ENCODE measurements around the gene TRIP11.

TRIP11 gene

GRCh38 chr14:91953170-91953985 is 86.5 kb downstream of the TRIP11 start:
- no peaks in the 10 kb centered on the region for H3K36me3 Mint-ChIP-seq
- H3K27ac Mint-ChIP-seq = no peak overlapping the region
- H3K9me3 Mint-ChIP-seq (ENCODE audit: low read depth) = no peaks in the 10 kb centered on the region
- H3K27me3 Mint-ChIP-seq = no peaks in the 10 kb centered on the region
- H3K4me1 Mint-ChIP-seq (ENCODE audit: low read depth) = no peaks in the 10 kb centered on the region
- H3K4me3 Mint-ChIP-seq = no peak overlapping the region

- no peak within 1 kb of the TSS for H3K27ac Mint-ChIP-seq
- H3K4me3 Mint-ChIP-seq = peak within 1 kb of the TSS; percentile 92
- H3K36me3 Mint-ChIP-seq = peaks cover 3% of the 10 kb centered on the region
- H3K9me3 Mint-ChIP-seq (ENCODE audit: low read depth) = no peaks in the 10 kb centered on the region
- peaks cover 12% of the 10 kb centered on the region for H3K4me1 Mint-ChIP-seq (ENCODE audit: low read depth)
- H3K27me3 Mint-ChIP-seq = peaks cover 12% of the 10 kb centered on the region
These were observed 92.2 kb downstream of the TRIP11 start, which contains the start of gene FBLN5 for GRCh38 chr14:91947475-91948184. TSS of gene FBLN5 (minus strand) at chr14:91947694. CDS start at chr14:91947229, 465 bp downstream.

- H3K27me3 Mint-ChIP-seq = peaks cover 12% of the 10 kb centered on the region
- H3K27ac Mint-ChIP-seq = no peak overlapping the region
- H3K9me3 Mint-ChIP-seq (ENCODE audit: low read depth) = no peaks in the 10 kb centered on the region
- H3K36me3 Mint-ChIP-seq = peaks cover 3% of the 10 kb centered on the region
- H3K4me3 Mint-ChIP-seq = peak overlapping the region; percentile 92
- H3K4me1 Mint-ChIP-seq (ENCODE audit: low read depth) = peaks cover 12% of the 10 kb centered on the region
These were observed 93.0 kb downstream of the TRIP11 start for GRCh38 chr14:91946622-91947474.

DNA sequence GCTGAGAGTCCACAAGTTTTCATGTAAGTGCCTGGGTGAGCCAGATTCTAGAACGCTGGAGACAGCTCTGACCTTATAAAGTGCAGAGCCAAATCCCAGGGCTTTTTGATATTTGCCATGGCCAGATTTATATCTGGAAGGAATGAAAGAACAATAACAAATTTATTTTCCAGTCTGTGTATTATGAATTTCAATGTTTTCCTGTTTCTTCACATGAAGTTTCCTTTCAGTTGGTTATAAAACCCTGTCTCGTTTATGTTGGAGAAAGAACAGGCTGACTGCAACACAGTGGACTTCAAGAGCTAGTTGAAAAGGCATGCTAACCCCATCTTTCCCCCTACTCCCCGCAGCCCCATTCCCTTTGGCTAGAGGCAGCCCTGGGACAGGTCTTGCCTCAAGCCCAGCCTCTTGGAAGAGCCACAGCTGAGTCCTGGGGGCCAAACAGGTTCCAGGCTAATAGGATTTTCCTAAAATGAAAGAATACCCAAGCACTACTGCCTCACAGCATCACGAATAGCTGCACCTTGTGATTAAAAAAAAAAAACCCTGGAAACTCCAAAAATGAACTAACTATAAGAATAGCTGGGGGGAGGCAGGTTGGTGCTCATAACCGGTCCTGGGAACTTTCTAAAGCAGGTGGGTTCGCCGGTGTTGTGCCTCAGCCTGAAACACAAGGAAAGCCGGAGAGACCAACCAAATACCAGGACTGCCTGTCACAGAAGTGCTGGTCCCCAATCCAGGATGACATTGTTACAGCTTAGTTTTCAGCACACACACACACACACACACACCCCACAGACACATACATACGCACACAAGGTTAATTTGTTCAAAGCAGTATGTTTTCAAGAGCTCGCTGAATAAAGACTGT is 93.9 kb downstream of the TRIP11 start:
- Mint-ChIP-seq H3K9me3 (ENCODE audit: low read depth) (no peaks in the 10 kb centered on the region), H3K27me3 (peaks cover 12% of the 10 kb centered on the region), H3K27ac (no peak overlapping the region), H3K4me1 (ENCODE audit: low read depth) (peaks cover 12% of the 10 kb centered on the region), H3K36me3 (peaks cover 3% of the 10 kb centered on the region), H3K4me3 (peak overlapping the region; percentile 92)

GRCh38 chr14:91942946-91943345 is 96.9 kb downstream of the TRIP11 start:
- H3K9me3 Mint-ChIP-seq (ENCODE audit: low read depth) = no peaks in the 10 kb centered on the region
- no peak overlapping the region for H3K4me3 Mint-ChIP-seq
- peaks cover 12% of the 10 kb centered on the region for H3K27me3 Mint-ChIP-seq
- H3K36me3 Mint-ChIP-seq = peaks cover 3% of the 10 kb centered on the region
- peaks cover 10% of the 10 kb centered on the region for H3K4me1 Mint-ChIP-seq (ENCODE audit: low read depth)
- no peak overlapping the region for H3K27ac Mint-ChIP-seq

GRCh38 chr14:91942128-91942527 is 97.7 kb downstream of the TRIP11 start:
- H3K9me3 Mint-ChIP-seq (ENCODE audit: low read depth) = no peaks in the 10 kb centered on the region
- no peak overlapping the region for H3K4me3 Mint-ChIP-seq
- peaks cover 12% of the 10 kb centered on the region for H3K27me3 Mint-ChIP-seq
- peaks cover 3% of the 10 kb centered on the region for H3K36me3 Mint-ChIP-seq
- H3K4me1 Mint-ChIP-seq (ENCODE audit: low read depth) = peaks cover 9% of the 10 kb centered on the region
- H3K27ac Mint-ChIP-seq = no peak overlapping the region

DNA sequence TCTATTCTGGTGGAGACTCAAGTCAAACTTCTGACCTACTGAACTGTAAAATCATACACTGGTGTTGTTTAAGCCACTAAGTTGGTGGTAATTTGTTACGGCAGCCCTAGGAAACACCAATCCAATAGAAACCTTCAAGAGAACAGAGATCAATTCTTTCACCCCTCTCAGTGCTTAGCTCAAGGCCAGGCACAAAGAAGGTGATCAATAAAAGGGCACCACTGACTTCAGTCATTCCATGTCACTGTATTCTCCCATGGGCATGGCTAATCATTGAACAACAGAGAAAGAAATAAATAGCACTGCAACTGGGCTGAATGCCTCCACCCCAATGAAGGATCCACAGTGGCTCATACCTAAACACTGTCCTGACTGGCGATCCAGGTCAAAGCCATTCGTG is 99.7 kb downstream of the TRIP11 start:
- H3K4me3 Mint-ChIP-seq = no peak overlapping the region
- peaks cover 3% of the 10 kb centered on the region for H3K36me3 Mint-ChIP-seq
- no peak overlapping the region for H3K27ac Mint-ChIP-seq
- no peaks in the 10 kb centered on the region for H3K9me3 Mint-ChIP-seq (ENCODE audit: low read depth)
- H3K4me1 Mint-ChIP-seq (ENCODE audit: low read depth) = peaks cover 3% of the 10 kb centered on the region
- H3K27me3 Mint-ChIP-seq = peaks cover 9% of the 10 kb centered on the region

GRCh38 chr14:91935586-91935985 is 104.3 kb downstream of the TRIP11 start:
- H3K9me3 Mint-ChIP-seq (ENCODE audit: low read depth) = no peaks in the 10 kb centered on the region
- H3K36me3 Mint-ChIP-seq = no peaks in the 10 kb centered on the region
- no peaks in the 10 kb centered on the region for H3K4me1 Mint-ChIP-seq (ENCODE audit: low read depth)
- no peak overlapping the region for H3K4me3 Mint-ChIP-seq
- H3K27ac Mint-ChIP-seq = no peak overlapping the region
- H3K27me3 Mint-ChIP-seq = no peaks in the 10 kb centered on the region

- Mint-ChIP-seq H3K36me3 (no peaks in the 10 kb centered on the region), H3K4me1 (ENCODE audit: low read depth) (no peaks in the 10 kb centered on the region), H3K27ac (no peak overlapping the region), H3K27me3 (no peaks in the 10 kb centered on the region), H3K4me3 (no peak overlapping the region), H3K9me3 (ENCODE audit: low read depth) (no peaks in the 10 kb centered on the region)
These were observed 105.1 kb downstream of the TRIP11 start for GRCh38 chr14:91934554-91935285.

GRCh38 chr14:91931478-91932088 is 108.3 kb downstream of the TRIP11 start:
- H3K4me3 Mint-ChIP-seq = no peak overlapping the region
- H3K36me3 Mint-ChIP-seq = no peaks in the 10 kb centered on the region
- H3K27ac Mint-ChIP-seq = no peak overlapping the region
- H3K27me3 Mint-ChIP-seq = no peaks in the 10 kb centered on the region
- H3K4me1 Mint-ChIP-seq (ENCODE audit: low read depth) = no peaks in the 10 kb centered on the region
- no peaks in the 10 kb centered on the region for H3K9me3 Mint-ChIP-seq (ENCODE audit: low read depth)

DNA sequence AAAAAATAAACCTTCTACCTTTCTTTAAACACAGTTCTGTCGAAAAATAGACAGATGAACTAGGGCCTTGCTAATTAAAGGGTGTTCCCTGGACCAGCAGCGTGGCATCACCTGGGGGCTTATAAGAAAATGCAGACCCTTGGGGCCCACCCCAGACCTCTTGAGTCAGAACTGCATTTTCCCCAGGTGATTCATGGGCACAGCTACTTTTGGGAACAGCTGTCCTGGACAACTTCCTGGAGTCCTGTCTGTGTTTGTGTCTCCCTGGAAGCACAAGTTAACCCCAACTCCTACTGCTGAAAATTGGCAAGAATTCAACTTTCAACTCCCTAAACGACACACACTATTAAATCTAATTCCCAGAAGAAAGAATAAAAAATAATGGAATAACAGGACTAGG is 110.2 kb downstream of the TRIP11 start:
- H3K4me3 Mint-ChIP-seq = no peak overlapping the region

DNA sequence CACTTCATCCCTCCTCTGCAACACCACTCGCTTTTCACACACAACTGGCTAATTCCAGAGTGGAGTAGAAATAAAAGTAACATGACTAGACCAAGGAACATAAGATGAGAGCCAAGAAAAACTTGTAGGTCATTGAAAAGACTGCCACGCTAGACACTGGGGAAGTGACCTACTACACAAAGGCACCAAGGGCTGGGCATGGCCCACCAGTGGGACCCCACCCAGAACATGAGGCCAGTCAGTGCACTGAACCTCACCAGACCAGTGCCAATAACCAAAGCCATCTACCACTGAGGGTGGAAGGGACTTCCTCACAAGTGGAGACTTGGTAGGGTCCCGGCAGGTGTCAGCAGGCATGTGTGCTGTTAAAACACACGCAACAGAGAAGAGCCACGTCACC is 112.1 kb downstream of the TRIP11 start:
- H3K9me3 Mint-ChIP-seq (ENCODE audit: low read depth) = no peaks in the 10 kb centered on the region
- no peak overlapping the region for H3K27ac Mint-ChIP-seq
- H3K27me3 Mint-ChIP-seq = no peaks in the 10 kb centered on the region
- H3K36me3 Mint-ChIP-seq = no peaks in the 10 kb centered on the region
- no peaks in the 10 kb centered on the region for H3K4me1 Mint-ChIP-seq (ENCODE audit: low read depth)
- H3K4me3 Mint-ChIP-seq = no peak overlapping the region

More for the DNA sequence above, 110.2 kb downstream of the TRIP11 start:
- no peak overlapping the region for H3K27ac Mint-ChIP-seq
- H3K9me3 Mint-ChIP-seq (ENCODE audit: low read depth) = no peaks in the 10 kb centered on the region
- H3K27me3 Mint-ChIP-seq = no peaks in the 10 kb centered on the region
- no peaks in the 10 kb centered on the region for H3K4me1 Mint-ChIP-seq (ENCODE audit: low read depth)
- no peaks in the 10 kb centered on the region for H3K36me3 Mint-ChIP-seq

DNA sequence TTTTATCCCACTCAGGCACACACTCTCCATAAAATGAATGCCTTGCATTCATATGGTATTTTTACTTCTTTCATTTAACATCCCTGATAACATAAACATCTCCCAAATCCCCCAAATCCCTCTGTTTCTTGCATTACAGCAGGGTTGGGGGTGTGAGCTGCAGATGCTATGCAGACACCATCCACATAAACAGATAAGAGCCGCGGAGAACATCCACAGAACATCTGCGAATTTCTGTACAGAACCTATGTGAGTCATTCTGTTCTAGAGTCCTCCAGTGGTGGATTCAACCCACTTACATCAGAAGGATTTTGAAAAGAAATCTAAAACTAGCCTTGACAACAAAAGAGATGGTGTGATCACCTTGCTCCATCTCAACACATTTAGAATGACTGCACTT is 112.7 kb downstream of the TRIP11 start:
- Mint-ChIP-seq H3K27ac (no peak overlapping the region), H3K4me3 (no peak overlapping the region), H3K9me3 (ENCODE audit: low read depth) (no peaks in the 10 kb centered on the region), H3K36me3 (no peaks in the 10 kb centered on the region), H3K4me1 (ENCODE audit: low read depth) (no peaks in the 10 kb centered on the region), H3K27me3 (no peaks in the 10 kb centered on the region)
